KBM-7 (cell line): ENCODE results near the gene SPEM3.
A peak's percentile ranks its signal among the peaks of the same experiment; 100 is the strongest.
"Not testable (repeated sequence)": the region's sequence is repeated elsewhere in the genome, so short reads cannot be mapped to it uniquely, and the experiment has no call there.

Source experiments
- DNase-seq: peaks from one replicate; pipeline ENCODE4 v3.0.0-alpha.2; 2015
- in situ Hi-C: fragments of 300-500 bp; cut with MboI; formaldehyde crosslinking; loops from 2 replicates; pipeline ENCODE4 v1.14.3; 2020; ENCODE audit warnings: low sequenced_read_pairs, low pct_unique_long_range_greater_than_20kb, mixed read lengths

The SPEM3 gene

DNA sequence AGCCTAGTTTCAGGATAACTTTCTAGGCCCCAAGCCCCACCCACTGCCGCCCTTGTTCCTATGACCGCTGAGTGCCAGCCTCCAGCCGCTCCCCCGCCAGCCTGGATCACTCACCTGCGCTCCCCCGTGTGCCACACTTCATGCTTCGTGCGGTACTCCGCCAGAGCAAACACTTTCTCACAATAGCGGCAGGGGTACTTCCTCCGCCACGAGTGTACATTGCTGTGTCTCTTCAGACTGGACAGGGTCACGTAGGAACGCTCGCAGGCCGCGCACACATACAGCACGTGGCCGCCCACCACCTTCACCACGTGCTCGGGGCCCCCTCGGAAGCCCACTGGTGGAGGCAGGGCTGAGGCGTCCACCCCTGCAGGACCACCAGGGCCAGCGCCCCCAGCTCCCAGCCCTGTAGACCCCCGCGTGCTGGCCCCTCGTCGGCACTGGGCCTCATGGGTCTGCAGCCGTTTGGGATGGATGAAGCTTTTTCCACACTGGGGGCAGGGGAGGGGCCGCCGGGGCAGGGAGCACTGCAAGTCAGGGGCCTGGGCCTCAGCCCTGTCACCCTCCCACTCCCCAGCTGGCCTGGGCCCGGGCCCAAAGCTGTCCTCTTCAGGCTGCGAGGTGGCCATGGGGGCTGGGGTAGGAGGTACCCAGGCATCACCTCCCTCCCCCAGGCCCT lies 37.1 kb downstream of the SPEM3 start:
- in situ Hi-C loops, result no loop called here
- DNase-seq, result no peak

DNA sequence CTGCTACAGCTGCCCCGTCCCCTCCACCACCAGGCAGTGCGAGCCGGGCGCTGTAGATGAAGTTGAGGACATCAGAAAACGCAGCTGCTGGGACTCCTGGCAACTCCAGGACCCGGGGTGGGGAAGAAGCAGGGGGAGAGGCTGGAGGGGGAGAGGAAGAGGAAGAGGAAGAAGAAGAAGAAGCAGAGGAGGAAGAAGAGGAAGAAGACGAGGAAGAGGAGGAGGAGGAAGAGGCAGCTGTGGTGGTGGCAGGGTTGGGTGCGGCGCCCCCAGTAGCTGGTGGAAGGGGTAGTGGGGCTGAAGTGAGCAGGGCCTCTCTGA lies 37.6 kb downstream of the SPEM3 start:
- DNase-seq, result no peak
- in situ Hi-C loops, result no loop called here

- no peak for DNase-seq
- in situ Hi-C loops, result no loop called here
Observed at GRCh38 chr17:7466639-7467341, 38.1 kb downstream of the SPEM3 start.

DNA sequence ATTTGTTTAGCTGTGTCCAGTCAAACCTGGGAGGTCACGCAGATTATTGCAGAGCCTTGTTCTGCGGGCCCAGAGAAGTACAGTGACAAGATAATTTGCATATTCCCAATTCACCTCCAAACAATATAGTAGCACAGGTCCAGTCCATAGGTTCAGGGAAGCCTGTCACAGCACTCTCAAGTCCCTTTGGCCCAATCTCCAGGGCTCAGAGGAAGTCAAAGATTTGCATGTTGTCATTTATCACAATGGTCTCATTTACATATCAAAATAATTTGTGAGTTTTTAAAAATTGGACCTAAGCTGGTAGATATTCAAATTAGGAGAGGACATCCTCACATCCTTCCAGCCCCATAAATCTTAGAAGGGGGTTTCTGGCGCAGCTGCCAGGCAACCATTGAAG lies 38.8 kb downstream of the SPEM3 start:
- in situ Hi-C loops, result no loop called here
- no peak for DNase-seq

- DNase-seq, result no peak
- in situ Hi-C loops, result no loop called here
Observed at GRCh38 chr17:7468290-7468689, 39.6 kb downstream of the SPEM3 start.

DNA sequence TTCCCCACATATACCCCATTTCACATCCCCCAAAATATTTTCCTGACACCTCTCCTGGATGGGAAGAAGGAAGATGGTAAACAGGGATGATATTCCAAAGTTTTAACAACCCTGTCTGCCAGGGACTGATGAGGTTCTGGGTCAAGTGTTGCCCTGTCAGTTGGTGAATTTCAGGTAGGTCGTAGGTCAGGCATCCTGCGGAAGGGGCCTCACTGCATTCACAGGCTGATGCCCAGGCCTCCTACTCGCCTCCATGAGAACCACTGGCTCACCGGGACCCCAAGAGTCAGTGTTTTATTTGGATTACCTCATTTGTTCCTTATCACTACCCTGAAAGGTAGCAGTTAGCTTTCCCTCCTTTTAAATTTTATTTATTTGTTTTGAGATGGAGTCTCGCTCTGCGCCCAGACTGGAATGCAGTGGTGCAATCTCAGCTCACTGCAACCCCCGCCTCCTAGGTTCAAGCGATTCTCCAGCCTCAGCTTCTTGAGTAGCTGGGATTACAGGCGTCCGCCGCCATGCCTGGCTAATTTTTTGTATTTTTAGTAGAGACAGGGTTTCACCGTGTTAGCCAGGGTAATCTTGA lies 40.2 kb downstream of the SPEM3 start:
- in situ Hi-C loops, result no loop called here
- DNase-seq, result no peak

- DNase-seq, in situ Hi-C loops: not testable (repeated sequence)
Observed at GRCh38 chr17:7469843-7470242, 41.2 kb downstream of the SPEM3 start.

- in situ Hi-C loops, DNase-seq: not testable (repeated sequence)
Observed at GRCh38 chr17:7470457-7470973, 41.9 kb downstream of the SPEM3 start.

DNA sequence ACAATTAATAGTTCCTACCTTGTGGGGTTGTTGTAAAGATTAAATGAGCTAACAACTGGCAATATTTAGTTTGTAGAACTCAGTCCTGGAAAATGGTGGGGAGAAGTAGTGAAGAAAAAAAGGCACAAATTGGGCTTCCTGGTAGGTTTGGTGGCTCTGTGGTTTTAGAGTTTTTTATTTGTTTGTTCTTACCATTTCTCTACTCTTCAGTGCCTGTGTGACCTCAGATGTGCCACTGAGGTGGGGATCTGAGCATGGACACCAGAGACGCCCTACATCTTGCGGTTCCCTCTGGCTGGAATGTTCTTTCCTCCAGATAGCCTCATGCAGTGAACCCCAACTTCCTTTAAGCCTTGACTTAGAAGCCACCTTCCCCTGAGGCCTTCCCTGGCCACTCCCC lies 43.1 kb downstream of the SPEM3 start:
- in situ Hi-C loops, result no loop called here
- DNase-seq, result no peak

DNA sequence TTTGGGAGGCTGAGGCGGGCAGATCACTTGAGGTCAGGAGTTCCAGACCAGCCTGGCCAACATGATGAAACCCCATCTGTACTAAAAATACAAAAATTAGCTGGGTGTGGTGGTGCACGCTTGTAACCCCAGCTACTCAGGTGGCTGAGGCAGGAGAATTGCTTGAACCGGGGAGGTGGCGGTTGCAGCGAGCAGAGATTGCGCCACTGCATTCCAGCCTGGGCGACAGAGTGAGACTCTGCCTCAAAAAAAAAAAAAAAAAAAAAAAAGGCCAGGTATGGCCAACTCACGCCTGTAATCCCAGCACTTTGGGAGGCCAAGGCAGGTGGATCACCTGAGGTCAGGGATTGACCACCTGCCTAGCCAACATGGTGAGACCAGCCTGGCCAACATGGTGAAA lies 46.1 kb downstream of the SPEM3 start:
- DNase-seq, in situ Hi-C loops: not testable (repeated sequence)

- in situ Hi-C loops, result no loop called here
Observed at GRCh38 chr17:7475764-7476422, 47.2 kb downstream of the SPEM3 start.

DNA sequence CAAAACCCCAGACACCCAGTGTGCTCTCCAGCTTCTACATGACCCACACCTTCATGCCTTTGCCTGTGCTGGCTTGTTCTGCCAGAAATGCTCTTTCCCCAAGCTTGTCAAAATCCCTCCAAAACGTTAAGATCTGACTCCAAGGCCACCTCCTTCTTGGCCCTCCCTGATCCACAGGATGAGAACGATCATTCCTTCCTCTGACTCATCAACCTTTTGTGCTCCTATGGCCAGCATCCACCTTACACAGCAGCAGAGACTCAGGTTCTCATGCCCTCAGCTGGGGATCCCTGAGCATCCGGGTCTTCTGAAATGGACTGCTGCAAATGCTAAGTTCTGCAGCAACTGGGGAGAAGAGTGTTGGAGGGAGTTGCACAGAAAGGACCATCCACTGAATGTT lies 47.8 kb downstream of the SPEM3 start:
- no peak for DNase-seq
- in situ Hi-C loops, result no loop called here

More at GRCh38 chr17:7475764-7476422, 47.2 kb downstream of the SPEM3 start:
- DNase-seq, result no peak

DNA sequence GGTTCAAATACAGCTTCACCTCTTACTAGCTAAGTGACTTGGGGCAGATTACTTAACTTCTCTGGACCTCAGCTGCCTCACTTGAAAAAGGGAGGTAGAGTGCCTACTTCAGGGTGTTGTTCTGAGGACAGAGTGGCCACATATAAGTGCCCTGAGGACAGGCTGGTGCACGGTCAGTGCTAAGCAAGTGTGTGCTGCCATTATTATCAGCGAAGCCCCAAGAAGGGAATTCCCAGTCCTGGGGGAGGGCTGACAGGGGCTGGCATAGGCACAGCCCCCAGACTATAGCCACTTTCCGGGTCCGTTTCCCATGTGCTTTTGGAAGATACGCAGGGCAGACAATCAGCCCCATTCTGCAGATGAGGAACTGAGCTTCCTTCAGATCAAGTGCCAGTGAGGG lies 48.3 kb downstream of the SPEM3 start:
- in situ Hi-C loops, result no loop called here
- DNase-seq, result no peak

DNA sequence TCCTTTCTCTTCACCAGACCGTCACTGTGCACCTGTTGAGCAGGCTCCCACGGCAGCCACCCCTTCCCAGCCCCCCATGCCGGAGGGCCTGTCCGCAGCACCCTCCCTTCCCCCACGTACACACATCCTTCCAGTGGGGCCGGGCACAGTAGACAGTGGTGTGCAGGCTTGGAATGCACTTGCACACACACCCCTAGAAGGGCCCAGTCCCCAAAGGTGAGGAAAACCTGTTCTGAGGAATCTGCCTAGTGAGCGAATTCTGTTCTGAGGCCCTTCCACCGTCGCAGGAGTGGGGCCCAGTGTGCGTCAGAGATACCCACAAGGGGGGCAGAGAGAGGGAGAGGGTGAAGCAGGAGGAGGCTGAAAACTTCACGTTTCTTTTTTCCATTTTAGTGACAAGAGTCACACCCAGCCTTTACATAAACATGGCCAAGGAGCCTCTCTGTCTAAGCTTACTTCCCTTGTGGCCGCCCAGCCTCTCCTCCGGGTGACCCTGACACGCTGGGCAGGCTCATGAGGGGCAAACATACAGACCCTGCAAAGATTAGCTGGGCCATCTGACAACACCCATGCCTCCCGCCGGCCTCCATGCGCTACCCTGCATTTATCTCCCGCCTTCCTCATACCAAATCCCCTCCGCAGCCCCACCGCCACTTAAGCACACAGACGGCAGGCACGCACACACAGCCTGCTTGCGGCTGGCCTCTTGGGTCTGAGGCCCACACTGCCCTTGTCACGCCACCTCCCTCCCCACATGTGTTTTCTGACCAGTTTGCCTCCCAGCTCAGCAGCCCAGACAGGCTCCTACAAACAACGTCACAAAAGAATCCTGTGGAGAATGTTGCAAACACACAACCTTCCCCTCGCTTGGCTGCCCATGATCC lies 49.0 kb downstream of the SPEM3 start:
- in situ Hi-C loops, result no loop called here
- DNase-seq, result peak; percentile 83

- in situ Hi-C loops, result no loop called here
- peak; percentile 44 for DNase-seq
Observed at GRCh38 chr17:7478276-7479212, 49.9 kb downstream of the SPEM3 start.

DNA sequence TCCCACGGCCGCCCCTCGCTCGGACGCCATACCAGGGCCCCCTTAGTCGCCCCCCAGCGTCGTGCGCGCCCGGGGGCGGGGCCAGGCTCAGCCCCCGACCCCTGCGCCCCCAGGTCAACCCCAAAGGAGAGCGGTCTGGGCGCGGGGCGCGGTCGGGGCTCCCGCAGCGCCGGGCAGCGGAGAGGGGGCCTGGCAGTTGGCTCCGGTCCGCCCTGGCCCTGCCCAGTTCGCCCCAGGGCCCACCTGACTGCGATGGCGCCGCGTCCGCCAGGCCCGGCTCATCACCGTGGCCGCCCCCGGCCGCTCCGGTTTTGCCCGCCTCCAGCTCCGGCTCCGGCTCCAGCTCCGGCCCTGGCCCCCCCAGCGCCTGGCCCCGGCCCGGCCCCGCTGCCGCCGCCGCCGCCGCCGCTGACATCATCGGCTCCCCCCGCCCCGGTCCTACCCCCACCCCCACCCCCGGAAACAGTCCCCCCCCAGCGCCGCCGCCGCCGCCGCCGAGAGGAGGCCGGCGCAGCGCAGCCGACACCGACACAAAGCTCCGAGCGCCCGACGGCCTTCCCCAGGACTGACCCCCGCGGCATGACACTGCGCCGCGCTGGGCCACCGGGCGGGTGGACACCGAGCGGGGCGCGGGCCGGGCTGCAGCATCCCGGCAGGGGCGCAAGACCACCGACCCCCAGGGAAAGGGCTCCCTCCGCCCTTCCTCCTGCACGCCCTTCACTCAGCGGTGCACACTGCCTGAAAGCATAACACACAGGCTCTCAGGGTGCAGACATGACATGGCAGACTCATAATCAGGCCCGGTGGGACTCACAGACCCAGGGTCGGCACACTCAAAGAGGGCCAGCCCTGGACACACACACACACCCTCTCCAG lies 50.8 kb downstream of the SPEM3 start, which contains the start of gene ZBTB4:
Gene ZBTB4 (minus strand): TSS at position 419 of the 876 bp plus-strand sequence. CDS start 12,830 bp downstream, outside the sequence.
- in situ Hi-C loops, result no loop called here
- DNase-seq, result peak; percentile 55

DNA sequence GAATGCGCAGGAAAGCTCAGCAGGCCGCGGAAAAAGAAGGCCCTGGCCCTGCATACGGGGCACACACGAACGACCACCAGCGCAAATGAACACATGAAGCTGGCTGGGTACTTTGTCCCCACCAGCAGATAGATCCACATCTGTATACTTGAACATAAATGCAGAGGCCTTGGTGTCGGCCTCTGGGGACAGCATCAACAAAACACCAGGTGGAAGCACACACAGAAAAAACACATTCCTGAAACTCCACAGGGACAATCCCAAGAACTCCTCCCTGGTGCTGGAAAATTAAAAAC lies 51.4 kb downstream of the SPEM3 start:
- in situ Hi-C loops, result no loop called here
- DNase-seq, result no peak
